Measurements from ENCODE around the gene TBC1D4. TPM values are rescaled to one million over a fixed set of nuclear protein-coding genes. Genes with fewer than 3 reads are reported as not detected.

TBC1D4 gene
- total and polyA plus RNA-seq, 9 of the 15 experiments (the other 6 are each of a cell fraction or from before 2014, with no cell fraction given), result 2.8 to 12.3 (median 7.0) TPM

- TF ChIP-seq, protein P1, sequence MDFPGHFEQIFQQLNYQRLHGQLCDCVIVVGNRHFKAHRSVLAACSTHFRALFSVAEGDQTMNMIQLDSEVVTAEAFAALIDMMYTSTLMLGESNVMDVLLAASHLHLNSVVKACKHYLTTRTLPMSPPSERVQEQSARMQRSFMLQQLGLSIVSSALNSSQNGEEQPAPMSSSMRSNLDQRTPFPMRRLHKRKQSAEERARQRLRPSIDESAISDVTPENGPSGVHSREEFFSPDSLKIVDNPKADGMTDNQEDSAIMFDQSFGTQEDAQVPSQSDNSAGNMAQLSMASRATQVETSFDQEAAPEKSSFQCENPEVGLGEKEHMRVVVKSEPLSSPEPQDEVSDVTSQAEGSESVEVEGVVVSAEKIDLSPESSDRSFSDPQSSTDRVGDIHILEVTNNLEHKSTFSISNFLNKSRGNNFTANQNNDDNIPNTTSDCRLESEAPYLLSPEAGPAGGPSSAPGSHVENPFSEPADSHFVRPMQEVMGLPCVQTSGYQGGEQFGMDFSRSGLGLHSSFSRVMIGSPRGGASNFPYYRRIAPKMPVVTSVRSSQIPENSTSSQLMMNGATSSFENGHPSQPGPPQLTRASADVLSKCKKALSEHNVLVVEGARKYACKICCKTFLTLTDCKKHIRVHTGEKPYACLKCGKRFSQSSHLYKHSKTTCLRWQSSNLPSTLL (IDR thresholded peaks at IDR 0.05), result no peak
These were observed 3.3 kb downstream of the TBC1D4 start (continued) for GRCh38 chr13:75478659-75479058.

DNA sequence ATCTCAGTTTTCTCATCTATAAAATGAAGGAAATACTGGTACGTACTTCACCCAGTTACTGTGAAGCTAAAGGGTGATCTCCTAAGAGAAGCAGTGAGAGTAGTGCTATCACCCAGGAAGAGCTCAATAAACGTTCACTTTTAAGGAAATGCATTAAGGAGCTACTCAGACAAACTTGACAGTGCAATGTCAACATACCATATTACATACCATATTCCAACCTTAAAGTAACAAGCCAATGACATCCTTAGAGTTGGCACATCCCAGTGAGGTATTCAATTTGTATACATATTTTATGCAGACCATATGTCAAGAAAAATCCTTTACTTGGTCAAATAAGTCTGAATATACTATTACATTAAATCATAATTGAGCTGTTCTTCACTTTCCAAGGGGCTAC, 7.0 kb downstream of the TBC1D4 start:
- Histone ChIP-seq H3K4me3 (no peak overlapping the region), H3K4me1 (replicated peaks in 1 of 2; ENCODE audit: control insufficient read depth in 2 of 2, insufficient read depth in 2 of 2, low read length in 2 of 2) (no peaks in the 10 kb centered on the region; a peak in 2 of 5 replicates), H3K9ac (ENCODE audit: insufficient read depth in 1 of 2, low read depth in 2 of 2, low read length in 2 of 2) (no peak overlapping the region), H2AFZ (ENCODE audit: low read depth, low read length) (no peak overlapping the region), H4K20me1 (replicated peaks; ENCODE audit: control insufficient read depth, insufficient read depth, low read length) (no peaks in the 10 kb centered on the region), H3K9me3 (replicated peaks; ENCODE audit: control insufficient read depth, insufficient read depth, low read depth, low read length) (no peaks in the 10 kb centered on the region), H3K9me1 (ENCODE audit: control insufficient read depth, insufficient read depth, low read length) (no peaks in the 10 kb centered on the region), H3K4me2 (ENCODE audit: insufficient read depth, low read length) (no peak overlapping the region), H3K27ac (ENCODE audit: extremely low read depth, low read depth, low read length) (no peak overlapping the region), H3K36me3 (ENCODE audit: control insufficient read depth, insufficient read depth, low read length) (no peaks in the 10 kb centered on the region), H3K27me3 (ENCODE audit: control insufficient read depth in 2 of 2, insufficient read depth in 2 of 2, low read length in 2 of 2) (no peaks in the 10 kb centered on the region), H3K79me2 (ENCODE audit: control insufficient read depth, insufficient read depth, low read length) (peaks cover 36% of the 10 kb centered on the region)
- DNase-seq (ENCODE audit: extremely low read depth in 1 of 4, low spot score in 3 of 4) (no peak), FAIRE-seq (no peak), ATAC-seq (no peak)
- BruUV-seq (replicated peaks), result no TSS peak
- in situ Hi-C loops (cut with MboI), result no loop called here
- ChIA-PET CTCF (ENCODE audit: low intra/inter-chr PET ratio) (no interaction called here), POLR2A (interaction anchor here (0.5 kb wide), 1 partner anchor 136 kb away, joined by 4 read pairs; no protein-coding TSS in a partner anchor)
- 39% methylated on average over 2 of the region's 2 CpGs for WGBS (ENCODE audit: insufficient coverage, low coverage, missing lambda C conversion rate)
- intact Hi-C loops (cut with micrococcal nuclease), result no loop called here
- TF ChIP-seq MTA2 (IDR thresholded peaks at IDR 0.05; ENCODE audit: low read depth), result no peak
- TF ChIP-seq, protein P2, sequence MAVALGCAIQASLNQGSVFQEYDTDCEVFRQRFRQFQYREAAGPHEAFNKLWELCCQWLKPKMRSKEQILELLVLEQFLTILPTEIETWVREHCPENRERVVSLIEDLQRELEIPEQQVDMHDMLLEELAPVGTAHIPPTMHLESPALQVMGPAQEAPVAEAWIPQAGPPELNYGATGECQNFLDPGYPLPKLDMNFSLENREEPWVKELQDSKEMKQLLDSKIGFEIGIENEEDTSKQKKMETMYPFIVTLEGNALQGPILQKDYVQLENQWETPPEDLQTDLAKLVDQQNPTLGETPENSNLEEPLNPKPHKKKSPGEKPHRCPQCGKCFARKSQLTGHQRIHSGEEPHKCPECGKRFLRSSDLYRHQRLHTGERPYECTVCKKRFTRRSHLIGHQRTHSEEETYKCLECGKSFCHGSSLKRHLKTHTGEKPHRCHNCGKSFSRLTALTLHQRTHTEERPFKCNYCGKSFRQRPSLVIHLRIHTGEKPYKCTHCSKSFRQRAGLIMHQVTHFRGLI (CRISPR knock-in tag; IDR thresholded peaks at IDR 0.05), result no peak
- TF ChIP-seq TOE1 (IDR thresholded peaks at IDR 0.05; ENCODE audit: borderline replicate concordance), result no peak
- TF ChIP-seq TOE1 (CRISPR knock-in tag; IDR thresholded peaks at IDR 0.05; ENCODE audit: borderline replicate concordance, low read depth), result no peak
- no peak for TF ChIP-seq SRSF1 (IDR thresholded peaks at IDR 0.05; ENCODE audit: low read depth, low read length)
- TF ChIP-seq, protein P3, sequence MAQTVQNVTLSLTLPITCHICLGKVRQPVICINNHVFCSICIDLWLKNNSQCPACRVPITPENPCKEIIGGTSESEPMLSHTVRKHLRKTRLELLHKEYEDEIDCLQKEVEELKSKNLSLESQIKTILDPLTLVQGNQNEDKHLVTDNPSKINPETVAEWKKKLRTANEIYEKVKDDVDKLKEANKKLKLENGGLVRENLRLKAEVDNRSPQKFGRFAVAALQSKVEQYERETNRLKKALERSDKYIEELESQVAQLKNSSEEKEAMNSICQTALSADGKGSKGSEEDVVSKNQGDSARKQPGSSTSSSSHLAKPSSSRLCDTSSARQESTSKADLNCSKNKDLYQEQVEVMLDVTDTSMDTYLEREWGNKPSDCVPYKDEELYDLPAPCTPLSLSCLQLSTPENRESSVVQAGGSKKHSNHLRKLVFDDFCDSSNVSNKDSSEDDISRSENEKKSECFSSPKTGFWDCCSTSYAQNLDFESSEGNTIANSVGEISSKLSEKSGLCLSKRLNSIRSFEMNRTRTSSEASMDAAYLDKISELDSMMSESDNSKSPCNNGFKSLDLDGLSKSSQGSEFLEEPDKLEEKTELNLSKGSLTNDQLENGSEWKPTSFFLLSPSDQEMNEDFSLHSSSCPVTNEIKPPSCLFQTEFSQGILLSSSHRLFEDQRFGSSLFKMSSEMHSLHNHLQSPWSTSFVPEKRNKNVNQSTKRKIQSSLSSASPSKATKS (CRISPR knock-in tag; IDR thresholded peaks at IDR 0.05), result no peak
- no peak for TF ChIP-seq CREM (IDR thresholded peaks at IDR 0.05; ENCODE audit: low read depth)
- TF ChIP-seq JUND (IDR thresholded peaks at IDR 0.05; ENCODE audit: borderline replicate concordance, low read depth, low read length), result no peak
- TF ChIP-seq JUND (tag; IDR thresholded peaks at IDR 0.05; ENCODE audit: borderline replicate concordance, low read depth, low read length), result no peak
- TF ChIP-seq GATAD2A (IDR thresholded peaks at IDR 0.05), result no peak
- no peak for TF ChIP-seq ZNF586 (CRISPR knock-in tag; conservative IDR thresholded peaks at IDR 0.05)
- no peak for TF ChIP-seq ATF1 (CRISPR knock-in tag; IDR thresholded peaks at IDR 0.05)
- no peak for TF ChIP-seq ATF1 (tag; IDR thresholded peaks at IDR 0.05)
- no peak for TF ChIP-seq DIDO1 (tag; IDR thresholded peaks at IDR 0.05; ENCODE audit: low read depth)
- TF ChIP-seq HNRNPL (IDR thresholded peaks at IDR 0.05; ENCODE audit: low read depth, low read length), result no peak
- no peak for TF ChIP-seq EWSR1 (IDR thresholded peaks at IDR 0.05; ENCODE audit: borderline replicate concordance, low read depth, partially characterized antibody)
- no peak for TF ChIP-seq ZNF282 (CRISPR knock-in tag; IDR thresholded peaks at IDR 0.05)
- no peak for TF ChIP-seq NCOA6 (IDR thresholded peaks at IDR 0.05)
- TF ChIP-seq SUPT5H (IDR thresholded peaks at IDR 0.05), result no peak

Data from K562 (cell line).